ENCODE data around the gene KCNK4.

The KCNK4 gene

DNA sequence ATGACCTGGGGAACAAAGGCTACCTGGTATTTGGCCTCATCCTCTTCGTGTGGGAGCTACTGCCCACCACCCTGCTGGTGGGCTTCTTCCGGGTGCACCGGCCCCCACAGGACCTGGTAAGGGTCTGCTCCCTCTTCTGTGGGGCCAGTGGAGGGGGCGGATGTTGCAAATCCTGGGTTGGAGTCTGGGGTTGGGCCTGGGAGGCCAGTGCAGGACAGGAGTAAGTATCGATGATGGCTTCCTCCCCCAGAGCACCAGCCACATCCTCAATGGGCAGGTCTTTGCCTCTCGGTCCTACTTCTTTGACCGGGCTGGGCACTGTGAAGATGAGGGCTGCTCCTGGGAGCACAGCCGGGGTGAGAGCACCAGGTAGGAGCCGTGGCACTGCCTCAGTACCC lies 2.8 kb upstream of the KCNK4 start:
- no peak for DNase-seq (ENCODE audit: low spot score)
- H3K4me3 ChIP-seq = no peak overlapping the region
- no peak overlapping the region for H3K27ac ChIP-seq
- no peak for TF ChIP-seq CTCF (IDR thresholded peaks at IDR 0.05)

DNA sequence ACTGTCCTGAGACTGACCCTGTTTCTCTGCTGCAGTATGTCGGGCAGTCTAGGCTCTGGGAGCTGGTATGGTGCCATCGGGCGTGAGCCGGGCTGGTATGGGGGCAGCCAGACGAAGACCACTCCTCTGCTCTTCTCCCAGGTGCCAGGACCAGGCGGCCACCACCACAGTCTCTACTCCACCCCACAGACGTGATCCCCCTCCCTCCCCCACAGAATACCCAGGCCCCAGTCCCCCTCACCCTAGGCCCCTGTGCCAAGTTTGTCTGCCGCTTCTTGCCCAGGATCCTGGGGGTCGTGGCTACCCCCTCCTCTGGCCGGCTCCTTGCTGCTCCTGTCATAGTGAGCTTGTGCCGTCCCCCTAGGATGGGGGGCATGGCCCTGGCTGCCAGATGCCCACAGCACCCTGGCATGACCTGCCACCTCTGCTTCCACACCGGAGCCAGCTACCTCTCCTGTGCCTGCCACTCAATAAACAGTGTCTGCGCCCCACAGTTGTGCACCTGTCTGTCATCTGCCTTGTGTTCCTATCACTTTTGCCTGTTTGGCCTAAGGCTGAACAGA lies 2.0 kb upstream of the KCNK4 start:
- Histone ChIP-seq H3K27ac (no peak overlapping the region), H3K4me3 (no peak overlapping the region)
- no peak for TF ChIP-seq CTCF (IDR thresholded peaks at IDR 0.05)
- DNase-seq (ENCODE audit: low spot score) = no peak

- Histone ChIP-seq H3K4me3 (no peak overlapping the region), H3K27ac (no peak overlapping the region)
- TF ChIP-seq CTCF (IDR thresholded peaks at IDR 0.05) = no peak
- DNase-seq (ENCODE audit: low spot score) = no peak
These were observed 495 bp upstream of the KCNK4 start for GRCh38 chr11:64290352-64291261.

GRCh38 chr11:64291752-64292459 lies 804 bp downstream of the KCNK4 start:
- no peak for DNase-seq (ENCODE audit: low spot score)
- TF ChIP-seq CTCF (IDR thresholded peaks at IDR 0.05) = no peak
- peak overlapping the region; percentile 65 for H3K4me3 ChIP-seq
- no peak overlapping the region for H3K27ac ChIP-seq

DNA sequence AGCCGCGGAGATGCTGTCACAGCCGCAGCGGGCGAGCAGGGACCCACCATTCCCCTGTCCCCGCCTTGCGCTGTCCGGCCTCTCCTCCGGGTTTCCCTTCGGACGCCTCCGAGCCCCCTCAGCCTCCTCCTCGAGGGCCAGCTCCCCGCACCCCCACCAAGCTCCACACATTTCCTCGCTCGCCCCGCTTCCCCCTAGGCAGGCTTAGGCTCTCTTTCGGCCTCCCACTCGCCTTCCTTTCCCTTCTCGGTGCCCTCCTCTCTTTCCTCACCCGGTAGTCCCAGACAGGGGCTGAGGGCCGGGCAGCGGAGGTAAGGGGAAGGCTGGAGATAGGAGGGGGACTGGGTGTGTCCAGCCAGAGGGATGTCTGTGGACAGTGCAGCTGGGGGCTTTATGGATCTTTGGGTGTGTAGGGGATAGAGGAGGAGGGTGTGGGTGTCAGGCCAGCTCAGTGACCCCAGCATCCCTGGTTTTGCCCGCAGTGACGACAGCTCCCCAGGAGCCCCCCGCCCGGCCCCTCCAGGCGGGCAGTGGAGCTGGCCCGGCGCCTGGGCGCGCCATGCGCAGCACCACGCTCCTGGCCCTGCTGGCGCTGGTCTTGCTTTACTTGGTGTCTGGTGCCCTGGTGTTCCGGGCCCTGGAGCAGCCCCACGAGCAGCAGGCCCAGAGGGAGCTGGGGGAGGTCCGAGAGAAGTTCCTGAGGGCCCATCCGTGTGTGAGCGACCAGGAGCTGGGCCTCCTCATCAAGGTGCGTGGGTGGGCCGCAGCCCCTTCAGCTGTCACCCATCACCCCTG lies 1.6 kb downstream of the KCNK4 start:
- DNase-seq (ENCODE audit: low spot score) = no peak
- no peak overlapping the region for H3K27ac ChIP-seq
- H3K4me3 ChIP-seq = peak overlapping the region; percentile 65
- no peak for TF ChIP-seq CTCF (IDR thresholded peaks at IDR 0.05)

GRCh38 chr11:64294774-64295173 lies 3.7 kb downstream of the KCNK4 start:
- H3K4me3 ChIP-seq = no peak overlapping the region
- DNase-seq (ENCODE audit: low spot score) = no peak
- no peak overlapping the region for H3K27ac ChIP-seq
- no peak for TF ChIP-seq CTCF (IDR thresholded peaks at IDR 0.05)
